Transverse colon (tissue), 4 donors: ENCODE results near the gene MEDAG.

ENCODE experiments used
- EP300 ChIP-seq: sonication (generic); formaldehyde crosslinking; IDR thresholded peaks from one replicate; pipeline ENCODE4 v1.6.1; 2017; ENCODE audit warnings: antibody characterized with exemption, low read depth
- POLR2A ChIP-seq: fragments of 450-650 bp; IDR thresholded peaks from one replicate; pipeline ENCODE4 v1.6.1; 2016; ENCODE audit warnings: antibody characterized with exemption, mild to moderate bottlenecking, moderate library complexity
- POLR2AphosphoS5 ChIP-seq, 3 donors: sonication (generic); formaldehyde crosslinking; IDR thresholded peaks; one replicate each; pipeline ENCODE4 v1.6.1; 2016; ENCODE audit warnings: antibody characterized with exemption in 3 of 3
- TF ChIP-seq, protein P1 (sequence below), 5 experiments: fragments of 200-600 bp in 3 of 5; fragments of 450-650 bp in 2 of 5; sonication (generic) in 3 of 5; IDR thresholded peaks; 1 replicate in 2 of 5; 2 replicates in 3 of 5; pipeline ENCODE4 v1.5.1; 2016 to 2017; ENCODE audit warnings: antibody characterized with exemption in 5 of 5, inconsistent platforms in 3 of 5, mild to moderate bottlenecking in 2 of 5, moderate library complexity in 1 of 5

DNA sequence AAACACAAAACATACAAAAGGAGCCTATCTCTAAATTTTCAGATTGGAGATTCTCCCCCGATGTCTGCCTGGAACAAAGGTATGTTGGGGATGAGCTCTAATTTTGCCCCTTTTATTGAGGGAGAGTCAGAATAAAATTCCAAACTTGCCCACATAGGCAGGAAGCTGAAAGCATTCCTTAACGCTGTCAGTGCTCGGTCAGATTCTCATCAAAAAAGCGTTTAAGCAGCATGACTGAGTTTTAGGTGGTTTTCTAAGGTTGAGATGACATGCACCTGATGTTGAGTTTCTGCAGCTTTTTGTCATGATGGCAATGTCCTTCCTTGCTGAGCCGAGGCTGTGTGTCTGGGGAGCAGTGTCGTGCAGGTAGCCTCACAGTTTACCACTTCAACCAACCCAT is 48.4 kb upstream of the MEDAG start:
- TF ChIP-seq, protein P1, sequence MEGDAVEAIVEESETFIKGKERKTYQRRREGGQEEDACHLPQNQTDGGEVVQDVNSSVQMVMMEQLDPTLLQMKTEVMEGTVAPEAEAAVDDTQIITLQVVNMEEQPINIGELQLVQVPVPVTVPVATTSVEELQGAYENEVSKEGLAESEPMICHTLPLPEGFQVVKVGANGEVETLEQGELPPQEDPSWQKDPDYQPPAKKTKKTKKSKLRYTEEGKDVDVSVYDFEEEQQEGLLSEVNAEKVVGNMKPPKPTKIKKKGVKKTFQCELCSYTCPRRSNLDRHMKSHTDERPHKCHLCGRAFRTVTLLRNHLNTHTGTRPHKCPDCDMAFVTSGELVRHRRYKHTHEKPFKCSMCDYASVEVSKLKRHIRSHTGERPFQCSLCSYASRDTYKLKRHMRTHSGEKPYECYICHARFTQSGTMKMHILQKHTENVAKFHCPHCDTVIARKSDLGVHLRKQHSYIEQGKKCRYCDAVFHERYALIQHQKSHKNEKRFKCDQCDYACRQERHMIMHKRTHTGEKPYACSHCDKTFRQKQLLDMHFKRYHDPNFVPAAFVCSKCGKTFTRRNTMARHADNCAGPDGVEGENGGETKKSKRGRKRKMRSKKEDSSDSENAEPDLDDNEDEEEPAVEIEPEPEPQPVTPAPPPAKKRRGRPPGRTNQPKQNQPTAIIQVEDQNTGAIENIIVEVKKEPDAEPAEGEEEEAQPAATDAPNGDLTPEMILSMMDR (IDR thresholded peaks at IDR 0.05): no peak
- TF ChIP-seq POLR2A (no peak), EP300 (no peak), POLR2AphosphoS5 (IDR thresholded peaks at IDR 0.05) (no peak)
